Panc1 (cell line): ENCODE measurements around the gene PDK4.

ENCODE experiments used
- POLR2AphosphoS5 ChIP-seq: IDR thresholded peaks from 2 replicates; pipeline ENCODE4 v1.6.1; 2012; ENCODE audit warnings: mild to moderate bottlenecking, low read depth, low read length, moderate library complexity
- REST ChIP-seq, 2 experiments: IDR thresholded peaks; 2 replicates each; pipeline ENCODE4 v1.6.1; 2011 to 2012; ENCODE audit warnings: low read depth in 2 of 2, control low read depth in 1 of 2, low read length in 1 of 2, mild to moderate bottlenecking in 1 of 2, moderate library complexity in 1 of 2; ENCODE audit not compliant: insufficient read depth in 1 of 2
- SIN3A ChIP-seq: IDR thresholded peaks from 2 replicates; pipeline ENCODE4 v1.6.1; 2012; ENCODE audit warnings: low read depth, mild to moderate bottlenecking, low read length, moderate library complexity, borderline replicate concordance; ENCODE audit not compliant: insufficient read depth
- TCF7L2 ChIP-seq: IDR thresholded peaks from 2 replicates; pipeline ENCODE4 v1.6.1; 2011; ENCODE audit warnings: mild to moderate bottlenecking, low read depth, low read length, inconsistent platforms
- TF ChIP-seq, protein P1 (sequence below): fragments of 450-650 bp; IDR thresholded peaks from 2 replicates; pipeline ENCODE4 v1.5.1; 2017; ENCODE audit warnings: mild to moderate bottlenecking

DNA sequence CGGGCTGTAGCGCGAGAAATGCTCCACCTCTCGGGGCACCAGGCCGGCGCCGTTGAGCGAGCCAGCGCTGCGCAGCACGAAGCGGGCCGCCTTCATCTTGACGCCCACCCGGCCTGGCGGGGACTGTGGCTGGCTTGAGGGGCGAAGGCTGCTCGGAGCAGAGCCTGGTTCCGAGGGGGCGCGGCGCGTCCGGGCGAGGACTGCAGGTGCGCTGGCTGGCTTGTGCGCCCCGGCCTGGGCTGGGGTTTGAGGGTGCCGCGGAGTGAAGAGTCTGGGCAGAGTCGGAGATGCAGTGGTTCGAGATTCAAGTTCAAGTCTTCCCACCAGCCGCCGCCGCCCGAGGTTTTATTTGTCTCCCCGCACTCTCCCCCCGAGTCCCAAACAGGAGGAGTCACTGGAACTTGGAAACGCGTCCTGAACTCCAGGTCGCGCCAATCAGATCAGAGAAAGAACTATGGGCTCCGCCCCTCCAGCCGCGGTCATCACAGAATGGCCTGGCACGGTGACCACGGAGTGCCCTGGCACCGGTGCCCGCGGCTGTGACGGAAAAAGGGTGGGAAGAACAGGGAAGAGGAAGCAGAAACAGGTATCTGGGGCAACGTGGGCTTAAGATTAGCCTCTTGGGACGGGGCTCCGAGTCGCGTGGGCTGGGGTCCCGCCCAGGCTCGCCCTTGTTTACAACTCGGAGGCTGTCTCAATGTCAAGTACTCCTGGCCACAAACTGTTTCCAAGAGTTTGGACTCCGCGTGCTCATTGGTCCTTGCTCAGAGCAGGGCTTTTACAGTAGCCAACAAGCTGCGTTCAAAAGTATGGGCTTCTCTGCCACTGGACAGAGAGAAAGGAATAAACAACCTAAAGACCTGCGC is at the start of gene PDK4:
- TF ChIP-seq, protein P1, sequence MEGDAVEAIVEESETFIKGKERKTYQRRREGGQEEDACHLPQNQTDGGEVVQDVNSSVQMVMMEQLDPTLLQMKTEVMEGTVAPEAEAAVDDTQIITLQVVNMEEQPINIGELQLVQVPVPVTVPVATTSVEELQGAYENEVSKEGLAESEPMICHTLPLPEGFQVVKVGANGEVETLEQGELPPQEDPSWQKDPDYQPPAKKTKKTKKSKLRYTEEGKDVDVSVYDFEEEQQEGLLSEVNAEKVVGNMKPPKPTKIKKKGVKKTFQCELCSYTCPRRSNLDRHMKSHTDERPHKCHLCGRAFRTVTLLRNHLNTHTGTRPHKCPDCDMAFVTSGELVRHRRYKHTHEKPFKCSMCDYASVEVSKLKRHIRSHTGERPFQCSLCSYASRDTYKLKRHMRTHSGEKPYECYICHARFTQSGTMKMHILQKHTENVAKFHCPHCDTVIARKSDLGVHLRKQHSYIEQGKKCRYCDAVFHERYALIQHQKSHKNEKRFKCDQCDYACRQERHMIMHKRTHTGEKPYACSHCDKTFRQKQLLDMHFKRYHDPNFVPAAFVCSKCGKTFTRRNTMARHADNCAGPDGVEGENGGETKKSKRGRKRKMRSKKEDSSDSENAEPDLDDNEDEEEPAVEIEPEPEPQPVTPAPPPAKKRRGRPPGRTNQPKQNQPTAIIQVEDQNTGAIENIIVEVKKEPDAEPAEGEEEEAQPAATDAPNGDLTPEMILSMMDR: no peak
- TF ChIP-seq SIN3A (no peak), POLR2AphosphoS5 (no peak), REST (IDR thresholded peaks at IDR 0.05; ENCODE audit: insufficient read depth in 1 of 2, low read depth in 2 of 2, low read length in 1 of 2) (no peak), TCF7L2 (no peak; the same call in 1 of the 2 replicates)
